SK-N-SH (cell line): ENCODE data around the gene ACER3.
"Not testable (repeated sequence)": the region's sequence is repeated elsewhere in the genome, so short reads cannot be mapped to it uniquely, and the experiment has no call there.

Experiments used
- CHD2 ChIP-seq: fragments of 150-350 bp; IDR thresholded peaks from 2 replicates; pipeline ENCODE4 v1.6.1; 2018; ENCODE audit warnings: low read length; ENCODE audit not compliant: partially characterized antibody
- CTCF ChIP-seq: fragments of 200-600 bp; sonication (generic); IDR thresholded peaks from 2 replicates; pipeline ENCODE4 v1.6.1; 2017; ENCODE audit warnings: antibody characterized with exemption, mild to moderate bottlenecking, moderate library complexity
- EP300 ChIP-seq, 2 experiments: IDR thresholded peaks; 2 replicates each; pipeline versions ENCODE4 v1.4.0 to v1.6.1; 2012; ENCODE audit warnings: borderline replicate concordance in 1 of 2, low read depth in 1 of 2, low read length in 1 of 2
- EZH2phosphoT487 ChIP-seq: fragments of 200-600 bp; sonication (generic); IDR thresholded peaks from 2 replicates; pipeline ENCODE4 v1.6.1; 2017; ENCODE audit warnings: low read depth, mixed run types, mild to moderate bottlenecking, antibody characterized with exemption, moderate library complexity, borderline replicate concordance
- POLR2AphosphoS5 ChIP-seq: IDR thresholded peaks from 2 replicates; pipeline ENCODE4 v1.6.1; 2012; ENCODE audit warnings: low read depth, low read length
- REST ChIP-seq: IDR thresholded peaks from 2 replicates; pipeline ENCODE4 v1.6.1; 2012; ENCODE audit warnings: mild to moderate bottlenecking, low read depth, low read length, moderate library complexity
- USF1 ChIP-seq: IDR thresholded peaks from 2 replicates; pipeline ENCODE4 v1.4.0; 2012; ENCODE audit warnings: low read depth, borderline replicate concordance
- YY1 ChIP-seq: IDR thresholded peaks from 2 replicates; pipeline ENCODE4 v1.4.0; 2012; ENCODE audit warnings: low read depth, mild to moderate bottlenecking

GRCh38 chr11:77061258-77061657 lies 200.5 kb downstream of the ACER3 start:
- TF ChIP-seq YY1; CTCF; EP300 (IDR thresholded peaks at IDR 0.05; ENCODE audit: borderline replicate concordance in 1 of 2, low read depth in 1 of 2, low read length in 1 of 2); REST; CHD2; EZH2phosphoT487; POLR2AphosphoS5; USF1: not testable (repeated sequence)
